Body of pancreas (tissue), 4 donors: ENCODE measurements around the gene ALOX5AP.

Experiments used
- POLR2A ChIP-seq, 3 donors: fragments of 450-650 bp; IDR thresholded peaks; one replicate each; pipeline ENCODE4 v1.6.1; 2016; ENCODE audit warnings: antibody characterized with exemption in 3 of 3, mild to moderate bottlenecking in 2 of 3
- TF ChIP-seq, protein P1 (sequence below), 7 experiments: fragments of 450-650 bp in 4 of 7; fragments of 200-600 bp in 3 of 7; sonication (generic) in 3 of 7; IDR thresholded peaks; one replicate each; pipeline ENCODE4 v1.5.1; 2016 to 2019; ENCODE audit warnings: antibody characterized with exemption in 7 of 7

DNA sequence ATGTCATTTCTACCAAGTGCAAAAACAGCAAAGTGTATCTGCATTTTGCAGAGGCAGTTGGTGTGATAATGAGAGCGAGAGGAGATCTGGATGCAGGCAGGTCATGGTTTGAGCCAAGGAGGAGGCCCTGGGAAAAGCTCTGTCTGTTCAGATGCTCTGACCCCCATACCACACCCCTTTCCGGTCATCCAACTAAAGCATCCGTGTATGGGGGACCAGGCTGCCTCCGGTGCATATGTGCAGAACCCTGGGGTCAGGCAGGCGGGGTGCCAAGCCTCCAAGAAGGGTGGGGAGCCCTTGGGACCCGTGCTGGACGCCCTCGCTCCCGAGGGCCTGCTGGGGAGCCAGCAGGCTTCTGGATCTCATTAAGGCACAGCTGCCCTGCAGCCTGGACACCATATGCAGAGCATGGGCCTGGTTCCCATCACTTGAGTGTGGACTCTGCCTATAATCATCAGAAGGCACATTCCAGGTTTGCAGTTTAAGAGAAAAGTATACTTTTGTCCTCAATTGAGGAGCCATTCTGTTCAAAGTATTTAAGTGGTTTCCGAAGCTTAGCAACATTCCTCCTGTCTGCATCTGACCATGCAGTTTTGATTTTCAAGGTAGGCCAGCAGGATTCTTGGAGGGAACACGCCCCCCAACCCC lies 56.1 kb downstream of the ALOX5AP start:
- TF ChIP-seq, protein P1, sequence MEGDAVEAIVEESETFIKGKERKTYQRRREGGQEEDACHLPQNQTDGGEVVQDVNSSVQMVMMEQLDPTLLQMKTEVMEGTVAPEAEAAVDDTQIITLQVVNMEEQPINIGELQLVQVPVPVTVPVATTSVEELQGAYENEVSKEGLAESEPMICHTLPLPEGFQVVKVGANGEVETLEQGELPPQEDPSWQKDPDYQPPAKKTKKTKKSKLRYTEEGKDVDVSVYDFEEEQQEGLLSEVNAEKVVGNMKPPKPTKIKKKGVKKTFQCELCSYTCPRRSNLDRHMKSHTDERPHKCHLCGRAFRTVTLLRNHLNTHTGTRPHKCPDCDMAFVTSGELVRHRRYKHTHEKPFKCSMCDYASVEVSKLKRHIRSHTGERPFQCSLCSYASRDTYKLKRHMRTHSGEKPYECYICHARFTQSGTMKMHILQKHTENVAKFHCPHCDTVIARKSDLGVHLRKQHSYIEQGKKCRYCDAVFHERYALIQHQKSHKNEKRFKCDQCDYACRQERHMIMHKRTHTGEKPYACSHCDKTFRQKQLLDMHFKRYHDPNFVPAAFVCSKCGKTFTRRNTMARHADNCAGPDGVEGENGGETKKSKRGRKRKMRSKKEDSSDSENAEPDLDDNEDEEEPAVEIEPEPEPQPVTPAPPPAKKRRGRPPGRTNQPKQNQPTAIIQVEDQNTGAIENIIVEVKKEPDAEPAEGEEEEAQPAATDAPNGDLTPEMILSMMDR (IDR thresholded peaks at IDR 0.05): no peak
- TF ChIP-seq POLR2A (IDR thresholded peaks at IDR 0.05): no peak
